ENCODE data around the gene ADRB1.

The ADRB1 gene

GRCh38 chr10:114026189-114027040 lies 17.3 kb upstream of the ADRB1 start:
- peak; percentile 97 for DNase-seq

- DNase-seq = no peak
These were observed 16.6 kb upstream of the ADRB1 start for GRCh38 chr10:114027041-114027394.

- DNase-seq = no peak
These were observed 15.7 kb upstream of the ADRB1 start for GRCh38 chr10:114027951-114028350.

- DNase-seq = no peak
These were observed 15.2 kb upstream of the ADRB1 start for GRCh38 chr10:114028425-114028824.

- DNase-seq = no peak
These were observed 14.0 kb upstream of the ADRB1 start for GRCh38 chr10:114029655-114030054.

- DNase-seq = no peak
These were observed 13.5 kb upstream of the ADRB1 start for GRCh38 chr10:114030140-114030539.

GRCh38 chr10:114031073-114031972 lies 12.3 kb upstream of the ADRB1 start:
- no peak for DNase-seq

GRCh38 chr10:114033566-114033965 lies 10.1 kb upstream of the ADRB1 start:
- DNase-seq = no peak

- DNase-seq = no peak
These were observed 8.6 kb upstream of the ADRB1 start for GRCh38 chr10:114034923-114035645.

- no peak for DNase-seq
These were observed 7.9 kb upstream of the ADRB1 start for GRCh38 chr10:114035791-114036190.

- no peak for DNase-seq
These were observed 4.8 kb upstream of the ADRB1 start for GRCh38 chr10:114038819-114039218.

GRCh38 chr10:114041166-114041565 lies 2.5 kb upstream of the ADRB1 start:
- no peak for DNase-seq

- no peak for DNase-seq
These were observed 653 bp upstream of the ADRB1 start for GRCh38 chr10:114042895-114043531.

GRCh38 chr10:114044247-114045135 lies 825 bp downstream of the ADRB1 start:
- no peak for DNase-seq

GRCh38 chr10:114045136-114046086 lies 1.7 kb downstream of the ADRB1 start:
- no peak for DNase-seq

- DNase-seq = no peak
These were observed 2.4 kb downstream of the ADRB1 start for GRCh38 chr10:114046087-114046458.

GRCh38 chr10:114048472-114048871 lies 4.8 kb downstream of the ADRB1 start:
- DNase-seq = no peak

- no peak for DNase-seq
These were observed 8.0 kb downstream of the ADRB1 start for GRCh38 chr10:114051714-114052113.

GRCh38 chr10:114052255-114052654 lies 8.6 kb downstream of the ADRB1 start:
- no peak for DNase-seq

- no peak for DNase-seq
These were observed 10.3 kb downstream of the ADRB1 start for GRCh38 chr10:114053946-114054345.

- no peak for DNase-seq
These were observed 14.2 kb downstream of the ADRB1 start for GRCh38 chr10:114057855-114058254.

Data from kidney glomerular epithelial cell (primary cell).